Transverse colon (tissue), 4 donors: ENCODE data around the gene TPH2.

ENCODE experiments used
- CTCF ChIP-seq, 5 experiments: fragments of 200-600 bp in 3 of 5; fragments of 450-650 bp in 2 of 5; sonication (generic) in 3 of 5; IDR thresholded peaks; 1 replicate in 2 of 5; 2 replicates in 3 of 5; pipeline ENCODE4 v1.5.1; 2016 to 2017; ENCODE audit warnings: antibody characterized with exemption in 5 of 5, inconsistent platforms in 3 of 5, mild to moderate bottlenecking in 2 of 5, moderate library complexity in 1 of 5
- EP300 ChIP-seq: sonication (generic); formaldehyde crosslinking; IDR thresholded peaks from one replicate; pipeline ENCODE4 v1.6.1; 2017; ENCODE audit warnings: antibody characterized with exemption, low read depth
- POLR2A ChIP-seq: fragments of 450-650 bp; IDR thresholded peaks from one replicate; pipeline ENCODE4 v1.6.1; 2016; ENCODE audit warnings: antibody characterized with exemption, mild to moderate bottlenecking, moderate library complexity
- POLR2AphosphoS5 ChIP-seq, 3 donors: sonication (generic); formaldehyde crosslinking; IDR thresholded peaks; one replicate each; pipeline ENCODE4 v1.6.1; 2016; ENCODE audit warnings: antibody characterized with exemption in 3 of 3

DNA sequence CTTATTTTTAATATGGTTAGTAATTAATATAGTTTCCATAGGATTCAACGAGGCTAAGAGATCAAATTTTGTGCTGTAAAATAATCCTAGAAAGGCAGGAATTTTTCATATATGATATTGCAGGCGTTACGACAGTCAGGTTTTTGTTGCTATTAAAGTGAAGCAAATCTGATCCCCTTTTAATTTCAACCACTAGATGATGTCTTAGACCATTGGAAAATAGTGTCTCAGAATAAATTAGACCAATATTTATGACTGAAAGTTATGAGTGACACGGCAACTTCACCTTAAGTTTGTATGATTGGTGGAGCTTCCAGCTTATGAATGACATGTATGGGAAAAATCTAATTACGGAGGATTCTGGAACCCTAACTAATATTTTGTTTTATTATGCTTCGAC is 2.5 kb downstream of the TPH2 start:
- TF ChIP-seq POLR2AphosphoS5 (IDR thresholded peaks at IDR 0.05): no peak
- no peak for TF ChIP-seq CTCF (IDR thresholded peaks at IDR 0.05)
- no peak for TF ChIP-seq POLR2A
- TF ChIP-seq EP300: no peak
